ENCODE results near the gene PIGX. TPM values are rescaled to one million over a fixed set of nuclear protein-coding genes. Genes with fewer than 3 reads are reported as not detected.
A peak's percentile ranks its signal among the peaks of the same experiment; 100 is the strongest.

PIGX gene
- total and polyA plus RNA-seq, 2 experiments from 2014 or later: 13.0 to 14.5 TPM

DNA sequence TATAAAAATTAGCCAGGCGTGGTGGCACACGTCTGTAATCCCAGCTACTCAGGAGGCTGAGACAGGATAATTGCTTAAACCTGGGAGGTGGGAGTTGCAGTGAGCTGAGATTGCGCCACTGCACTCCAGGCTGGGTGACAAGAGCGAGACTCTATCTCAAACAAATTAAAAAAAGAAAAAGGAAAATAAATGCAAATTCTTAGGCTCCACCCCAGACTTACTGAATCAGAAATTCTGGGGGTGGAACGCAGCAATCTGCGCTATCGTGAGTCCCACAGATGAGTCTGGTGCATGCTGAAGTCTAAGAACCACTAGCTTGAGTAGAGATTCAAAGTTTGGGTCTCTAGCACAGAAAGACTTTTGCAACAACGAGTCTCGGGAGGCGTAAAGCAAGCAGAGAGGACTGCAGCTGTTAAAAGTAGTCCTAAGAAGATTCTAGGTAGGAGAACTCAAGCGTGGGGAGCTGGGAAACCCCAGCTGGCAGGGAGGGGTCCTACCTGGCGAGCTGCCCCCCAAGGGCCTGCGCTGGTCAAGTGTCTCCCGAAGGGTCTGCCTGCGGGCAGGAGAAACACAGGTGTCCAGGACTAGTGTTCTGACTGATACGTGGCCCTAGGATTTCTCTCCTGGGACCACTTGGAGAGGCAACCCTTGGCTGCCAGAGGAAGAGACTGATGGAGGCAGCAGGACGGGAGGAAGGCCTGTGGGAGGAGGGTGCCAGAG is 22.1 kb upstream of the PIGX start:
- ATAC-seq: no peak
- H4K20me1 ChIP-seq (replicated peaks; ENCODE audit: insufficient read depth): no peaks in the 10 kb centered on the region
- H3K36me3 ChIP-seq (ENCODE audit: insufficient read depth): no peaks in the 10 kb centered on the region
- TF ChIP-seq CREB1 (CRISPR knock-in tag; IDR thresholded peaks at IDR 0.05; ENCODE audit: low read depth) (no peak), EZH2phosphoT487 (IDR thresholded peaks at IDR 0.05; ENCODE audit: unreplicated experiment) (no peak), STAT1 (IDR thresholded peaks at IDR 0.05; ENCODE audit: unreplicated experiment) (no peak), ZNF114 (CRISPR knock-in tag; IDR thresholded peaks at IDR 0.05) (no peak), EZH2 (IDR thresholded peaks at IDR 0.05; ENCODE audit: low read depth, unreplicated experiment) (no peak), ZNF462 (CRISPR knock-in tag; IDR thresholded peaks at IDR 0.05) (no peak), NANOG (IDR thresholded peaks at IDR 0.05; ENCODE audit: borderline replicate concordance) (no peak), ETS1 (IDR thresholded peaks at IDR 0.05) (no peak)
- TF ChIP-seq, protein P1, sequence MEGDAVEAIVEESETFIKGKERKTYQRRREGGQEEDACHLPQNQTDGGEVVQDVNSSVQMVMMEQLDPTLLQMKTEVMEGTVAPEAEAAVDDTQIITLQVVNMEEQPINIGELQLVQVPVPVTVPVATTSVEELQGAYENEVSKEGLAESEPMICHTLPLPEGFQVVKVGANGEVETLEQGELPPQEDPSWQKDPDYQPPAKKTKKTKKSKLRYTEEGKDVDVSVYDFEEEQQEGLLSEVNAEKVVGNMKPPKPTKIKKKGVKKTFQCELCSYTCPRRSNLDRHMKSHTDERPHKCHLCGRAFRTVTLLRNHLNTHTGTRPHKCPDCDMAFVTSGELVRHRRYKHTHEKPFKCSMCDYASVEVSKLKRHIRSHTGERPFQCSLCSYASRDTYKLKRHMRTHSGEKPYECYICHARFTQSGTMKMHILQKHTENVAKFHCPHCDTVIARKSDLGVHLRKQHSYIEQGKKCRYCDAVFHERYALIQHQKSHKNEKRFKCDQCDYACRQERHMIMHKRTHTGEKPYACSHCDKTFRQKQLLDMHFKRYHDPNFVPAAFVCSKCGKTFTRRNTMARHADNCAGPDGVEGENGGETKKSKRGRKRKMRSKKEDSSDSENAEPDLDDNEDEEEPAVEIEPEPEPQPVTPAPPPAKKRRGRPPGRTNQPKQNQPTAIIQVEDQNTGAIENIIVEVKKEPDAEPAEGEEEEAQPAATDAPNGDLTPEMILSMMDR (conservative IDR thresholded peaks at IDR 0.05; ENCODE audit: low read depth in 2 of 2): no peak
- TF ChIP-seq, protein P2, sequence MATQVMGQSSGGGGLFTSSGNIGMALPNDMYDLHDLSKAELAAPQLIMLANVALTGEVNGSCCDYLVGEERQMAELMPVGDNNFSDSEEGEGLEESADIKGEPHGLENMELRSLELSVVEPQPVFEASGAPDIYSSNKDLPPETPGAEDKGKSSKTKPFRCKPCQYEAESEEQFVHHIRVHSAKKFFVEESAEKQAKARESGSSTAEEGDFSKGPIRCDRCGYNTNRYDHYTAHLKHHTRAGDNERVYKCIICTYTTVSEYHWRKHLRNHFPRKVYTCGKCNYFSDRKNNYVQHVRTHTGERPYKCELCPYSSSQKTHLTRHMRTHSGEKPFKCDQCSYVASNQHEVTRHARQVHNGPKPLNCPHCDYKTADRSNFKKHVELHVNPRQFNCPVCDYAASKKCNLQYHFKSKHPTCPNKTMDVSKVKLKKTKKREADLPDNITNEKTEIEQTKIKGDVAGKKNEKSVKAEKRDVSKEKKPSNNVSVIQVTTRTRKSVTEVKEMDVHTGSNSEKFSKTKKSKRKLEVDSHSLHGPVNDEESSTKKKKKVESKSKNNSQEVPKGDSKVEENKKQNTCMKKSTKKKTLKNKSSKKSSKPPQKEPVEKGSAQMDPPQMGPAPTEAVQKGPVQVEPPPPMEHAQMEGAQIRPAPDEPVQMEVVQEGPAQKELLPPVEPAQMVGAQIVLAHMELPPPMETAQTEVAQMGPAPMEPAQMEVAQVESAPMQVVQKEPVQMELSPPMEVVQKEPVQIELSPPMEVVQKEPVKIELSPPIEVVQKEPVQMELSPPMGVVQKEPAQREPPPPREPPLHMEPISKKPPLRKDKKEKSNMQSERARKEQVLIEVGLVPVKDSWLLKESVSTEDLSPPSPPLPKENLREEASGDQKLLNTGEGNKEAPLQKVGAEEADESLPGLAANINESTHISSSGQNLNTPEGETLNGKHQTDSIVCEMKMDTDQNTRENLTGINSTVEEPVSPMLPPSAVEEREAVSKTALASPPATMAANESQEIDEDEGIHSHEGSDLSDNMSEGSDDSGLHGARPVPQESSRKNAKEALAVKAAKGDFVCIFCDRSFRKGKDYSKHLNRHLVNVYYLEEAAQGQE (IDR thresholded peaks at IDR 0.05; ENCODE audit: unreplicated experiment): no peak
- H2AFZ ChIP-seq: peak overlapping the region; percentile 43; the same call in 1 of the 2 replicates
- no peak overlapping the region for H3K4me2 ChIP-seq
- H3K79me2 ChIP-seq (replicated peaks; ENCODE audit: insufficient read depth): no peaks in the 10 kb centered on the region
- no peak overlapping the region for H3K27ac ChIP-seq (ENCODE audit: low read depth)
- peaks cover 13% of the 10 kb centered on the region for H3K4me1 ChIP-seq (ENCODE audit: insufficient read depth)
- no peak for DNase-seq (ENCODE audit: low spot score)
- no peaks in the 10 kb centered on the region for H3K27me3 ChIP-seq (ENCODE audit: insufficient read depth)
- H3K9me2 ChIP-seq (ENCODE audit: insufficient read depth): no peaks in the 10 kb centered on the region
- H3K4me1 Mint-ChIP-seq: peaks cover 11% of the 10 kb centered on the region
- no peak overlapping the region for H3K27ac Mint-ChIP-seq
- peaks cover 3% of the 10 kb centered on the region for H3K27me3 Mint-ChIP-seq (ENCODE audit: insufficient read depth, low read depth, poor library complexity)
- peaks cover 6% of the 10 kb centered on the region; the same call in 1 of the 2 replicates for H3F3A ChIP-seq (replicated peaks; ENCODE audit: low read depth)
- H3K4me3 ChIP-seq: no peak overlapping the region
- H3K36me3 Mint-ChIP-seq (ENCODE audit: low read depth): no peaks in the 10 kb centered on the region
- no peak overlapping the region for H3K4me3 Mint-ChIP-seq
- H3K9me3 Mint-ChIP-seq: no peaks in the 10 kb centered on the region
